BLaER1 (cell line): ENCODE data around the gene KRTAP12-3.
A peak's percentile ranks its signal among the peaks of the same experiment; 100 is the strongest.
"Not testable (repeated sequence)": the region's sequence is repeated elsewhere in the genome, so short reads cannot be mapped to it uniquely, and the experiment has no call there.

Experiments used
- H3K27ac ChIP-seq: shearing (Covaris generic); formaldehyde crosslinking; 2 replicates; pipeline ENCODE4 v1.8.1; 2022
- H3K27me3 ChIP-seq: shearing (Covaris generic); formaldehyde crosslinking; 2 replicates; pipeline ENCODE4 v1.8.1; 2022
- H3K36me3 ChIP-seq: shearing (Covaris generic); formaldehyde crosslinking; 2 replicates; pipeline ENCODE4 v1.8.1; 2022
- H3K4me1 ChIP-seq: shearing (Covaris generic); formaldehyde crosslinking; 2 replicates; pipeline ENCODE4 v1.8.1; 2022
- H3K4me2 ChIP-seq: shearing (Covaris generic); formaldehyde crosslinking; 2 replicates; pipeline ENCODE4 v1.8.1; 2022
- H3K4me3 ChIP-seq: shearing (Covaris generic); formaldehyde crosslinking; 2 replicates; pipeline ENCODE4 v1.8.1; 2022
- H3K9ac ChIP-seq: shearing (Covaris generic); formaldehyde crosslinking; 2 replicates; pipeline ENCODE4 v1.8.1; 2022
- H3K9me3 ChIP-seq: shearing (Covaris generic); formaldehyde crosslinking; 2 replicates; pipeline ENCODE4 v1.8.1; 2022
- H4K20me1 ChIP-seq: shearing (Covaris generic); formaldehyde crosslinking; 2 replicates; pipeline ENCODE4 v1.8.1; 2022
- Cebpa-rat ChIP-seq: shearing (Covaris generic); IDR thresholded peaks from 2 replicates; pipeline ENCODE4 v1.8.1; 2022

KRTAP12-3 gene, protein sequence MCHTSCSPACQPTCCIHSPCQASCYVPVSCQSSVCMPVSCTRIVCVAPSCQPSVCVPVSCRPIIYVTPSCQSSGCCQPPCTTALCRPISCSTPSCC

DNA sequence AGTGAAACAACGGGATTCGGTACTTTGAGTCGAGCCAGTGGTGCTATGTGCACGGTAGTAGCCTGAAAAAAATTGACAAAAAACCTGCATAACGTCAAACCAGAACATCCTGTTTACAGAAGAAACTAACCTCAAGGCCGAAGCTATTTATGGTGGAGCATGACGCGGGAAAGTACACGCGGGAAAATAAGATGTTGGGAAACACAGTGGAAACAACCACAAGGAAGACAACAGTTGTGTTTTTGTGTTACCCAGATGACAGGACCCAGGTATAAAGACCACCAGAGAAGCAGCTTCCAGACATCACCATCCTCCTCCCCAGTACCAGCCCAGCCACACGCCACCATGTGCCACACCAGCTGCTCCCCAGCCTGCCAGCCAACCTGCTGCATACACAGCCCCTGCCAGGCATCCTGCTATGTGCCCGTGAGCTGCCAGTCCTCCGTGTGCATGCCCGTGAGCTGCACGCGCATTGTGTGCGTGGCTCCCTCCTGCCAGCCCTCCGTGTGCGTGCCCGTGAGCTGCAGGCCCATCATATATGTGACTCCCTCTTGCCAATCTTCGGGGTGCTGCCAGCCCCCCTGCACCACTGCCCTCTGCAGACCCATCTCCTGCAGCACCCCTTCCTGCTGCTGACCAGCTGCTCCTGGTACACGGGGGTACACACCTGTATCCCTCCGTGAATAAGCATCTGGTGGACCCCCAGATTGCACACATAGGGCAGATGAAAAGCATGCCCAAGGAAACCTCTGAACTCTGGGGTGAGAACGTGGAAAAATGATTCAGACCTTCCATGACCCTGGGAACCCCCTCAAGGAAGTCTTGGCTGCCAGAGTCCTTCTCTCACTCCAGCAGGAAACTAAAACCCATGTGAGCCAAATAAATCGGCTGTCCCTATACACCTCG lies at the start of gene KRTAP12-3:
Gene KRTAP12-3, plus strand, starts transcription at position 298 of the 906 bp plus-strand sequence. Its CDS starts 48 bp downstream, at position 346.
- Histone ChIP-seq H3K4me3 (peak within 1 kb of the TSS; percentile 31), H3K4me1 (peaks cover 51% of the 10 kb centered on the region), H3K36me3 (no peaks in the 10 kb centered on the region; the same call in 1 of the 2 replicates), H3K27ac (peak within 1 kb of the TSS; percentile 21), H4K20me1 (no peaks in the 10 kb centered on the region), H3K9me3 (peaks cover 49% of the 10 kb centered on the region), H3K4me2 (peak within 1 kb of the TSS; percentile 74), H3K9ac (no peak within 1 kb of the TSS), H3K27me3 (no peaks in the 10 kb centered on the region)
- TF ChIP-seq Cebpa-rat, result no peak

DNA sequence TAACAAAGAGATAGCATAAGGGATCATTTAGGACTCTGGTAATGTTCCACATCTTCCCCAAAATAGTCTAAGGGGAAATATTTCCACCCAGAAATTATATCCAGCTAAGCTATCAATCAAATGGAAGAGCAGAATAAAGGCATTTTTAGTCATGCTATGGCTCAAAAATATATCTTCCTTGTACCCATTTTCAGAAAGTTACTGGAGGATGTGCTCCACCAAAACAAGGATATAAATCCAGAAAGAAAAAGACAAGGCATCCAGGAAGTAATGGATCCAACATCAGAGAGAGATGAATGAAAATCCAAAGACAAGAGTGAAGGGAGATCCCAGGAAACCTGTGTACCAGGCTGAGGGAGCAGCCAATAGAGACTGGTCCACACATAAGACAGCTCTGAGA lies 48.5 kb upstream of the KRTAP12-3 start:
- Histone ChIP-seq H3K27me3 (no peaks in the 10 kb centered on the region), H3K36me3 (no peaks in the 10 kb centered on the region), H3K9me3 (peaks cover 42% of the 10 kb centered on the region), H3K4me1 (peaks cover under 1% of the 10 kb centered on the region; the same call in 1 of the 2 replicates), H3K9ac (no peak overlapping the region), H3K4me2 (no peak overlapping the region), H4K20me1 (no peaks in the 10 kb centered on the region), H3K4me3 (no peak overlapping the region), H3K27ac (no peak overlapping the region)
- no peak for TF ChIP-seq Cebpa-rat

DNA sequence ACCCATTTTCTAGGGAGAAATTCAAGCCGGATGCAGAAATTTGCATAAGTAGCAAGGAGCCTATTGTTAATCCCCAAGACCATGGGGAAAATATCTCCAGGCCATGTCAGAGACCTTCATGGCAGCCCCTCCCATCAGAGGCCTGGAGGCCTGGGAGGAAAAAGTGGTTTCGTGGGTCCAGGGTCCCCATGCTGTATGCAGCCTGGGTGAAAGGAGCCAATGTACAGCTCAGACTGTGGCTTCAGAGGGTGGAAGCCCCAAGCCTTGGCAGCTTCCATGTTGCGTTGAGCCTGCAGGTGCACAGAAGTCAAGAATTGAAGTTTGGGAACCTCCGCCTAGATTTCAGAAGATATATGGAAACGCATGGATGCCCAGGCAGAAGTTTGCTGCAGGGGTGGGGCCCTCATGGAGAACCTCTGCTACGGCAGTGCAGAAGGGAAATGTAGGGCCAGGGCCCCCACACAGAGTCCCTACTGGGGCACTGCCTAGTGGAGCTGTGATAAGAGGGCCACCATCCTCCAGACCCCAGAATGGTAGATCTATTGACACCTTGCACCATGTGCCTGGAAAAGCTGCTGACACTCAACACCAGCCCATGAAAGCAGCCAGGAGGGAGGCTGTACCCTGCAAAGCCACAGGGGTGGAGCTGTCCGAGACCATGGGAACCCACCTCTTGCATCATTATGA lies 47.4 kb upstream of the KRTAP12-3 start:
- not testable (repeated sequence) for H4K20me1 ChIP-seq, H3K9ac ChIP-seq, H3K4me3 ChIP-seq, H3K27me3 ChIP-seq, H3K36me3 ChIP-seq, H3K27ac ChIP-seq, H3K4me2 ChIP-seq
- Histone ChIP-seq H3K4me1 (peaks cover 11% of the 10 kb centered on the region), H3K9me3 (peaks cover 36% of the 10 kb centered on the region)

DNA sequence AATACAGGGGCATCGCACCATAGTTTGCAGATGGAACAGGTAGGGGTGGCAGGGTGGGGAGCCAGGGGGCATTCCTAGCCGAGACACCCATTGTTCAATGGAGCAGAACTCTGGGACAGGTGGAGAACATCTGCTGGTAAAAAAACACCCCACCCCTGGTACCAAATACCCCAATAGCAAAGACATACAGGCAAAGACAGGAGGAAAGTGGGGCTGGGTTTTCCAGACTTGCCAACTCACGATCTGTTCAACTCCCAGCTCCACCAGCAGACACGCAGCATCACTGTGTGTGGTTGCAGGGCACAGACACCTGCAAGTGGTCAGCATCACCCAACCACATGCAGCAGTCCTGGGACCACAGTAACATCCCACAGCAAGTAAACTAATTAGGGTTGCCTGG lies 46.2 kb upstream of the KRTAP12-3 start:
- no peak overlapping the region for H3K27ac ChIP-seq
- H3K4me3 ChIP-seq, result no peak overlapping the region
- no peaks in the 10 kb centered on the region for H3K36me3 ChIP-seq
- peaks cover 36% of the 10 kb centered on the region for H3K9me3 ChIP-seq
- H3K9ac ChIP-seq, result no peak overlapping the region
- H3K4me1 ChIP-seq, result peaks cover 24% of the 10 kb centered on the region
- H3K4me2 ChIP-seq, result no peak overlapping the region
- no peaks in the 10 kb centered on the region for H3K27me3 ChIP-seq
- TF ChIP-seq Cebpa-rat, result no peak
- H4K20me1 ChIP-seq, result no peaks in the 10 kb centered on the region

DNA sequence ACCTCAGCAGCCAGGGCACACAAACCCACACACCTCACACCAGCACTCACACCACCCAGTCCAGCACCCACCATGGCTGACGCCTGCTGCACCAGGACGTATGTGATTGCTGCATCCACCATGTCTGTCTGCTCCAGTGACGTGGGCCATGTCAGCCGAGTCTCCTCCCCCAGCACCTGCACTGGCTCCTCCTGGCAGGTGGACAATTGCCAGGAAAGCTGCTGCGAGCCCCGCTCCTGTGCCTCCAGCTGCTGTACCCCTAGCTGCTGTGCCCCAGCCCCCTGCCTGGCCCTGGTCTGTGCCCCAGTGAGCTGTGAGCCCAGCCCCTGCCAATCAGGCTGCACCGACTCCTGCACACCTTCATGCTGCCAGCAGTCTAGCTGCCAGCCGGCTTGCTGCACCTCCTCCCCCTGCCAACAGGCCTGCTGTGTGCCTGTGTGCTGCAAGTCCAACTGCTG lies 45.7 kb upstream of the KRTAP12-3 start, which contains the start of gene KRTAP10-8:
Gene KRTAP10-8, plus strand, starts transcription at position 51 of the 458 bp plus-strand sequence. Its CDS starts 22 bp downstream, at position 73.
- Histone ChIP-seq H3K36me3 (no peaks in the 10 kb centered on the region), H3K4me3 (no peak within 1 kb of the TSS), H3K27me3 (no peaks in the 10 kb centered on the region), H3K9me3 (peaks cover 36% of the 10 kb centered on the region), H4K20me1 (no peaks in the 10 kb centered on the region), H3K4me1 (peaks cover 27% of the 10 kb centered on the region), H3K27ac (no peak within 1 kb of the TSS), H3K4me2 (no peak within 1 kb of the TSS), H3K9ac (no peak within 1 kb of the TSS)
- TF ChIP-seq Cebpa-rat, result no peak

DNA sequence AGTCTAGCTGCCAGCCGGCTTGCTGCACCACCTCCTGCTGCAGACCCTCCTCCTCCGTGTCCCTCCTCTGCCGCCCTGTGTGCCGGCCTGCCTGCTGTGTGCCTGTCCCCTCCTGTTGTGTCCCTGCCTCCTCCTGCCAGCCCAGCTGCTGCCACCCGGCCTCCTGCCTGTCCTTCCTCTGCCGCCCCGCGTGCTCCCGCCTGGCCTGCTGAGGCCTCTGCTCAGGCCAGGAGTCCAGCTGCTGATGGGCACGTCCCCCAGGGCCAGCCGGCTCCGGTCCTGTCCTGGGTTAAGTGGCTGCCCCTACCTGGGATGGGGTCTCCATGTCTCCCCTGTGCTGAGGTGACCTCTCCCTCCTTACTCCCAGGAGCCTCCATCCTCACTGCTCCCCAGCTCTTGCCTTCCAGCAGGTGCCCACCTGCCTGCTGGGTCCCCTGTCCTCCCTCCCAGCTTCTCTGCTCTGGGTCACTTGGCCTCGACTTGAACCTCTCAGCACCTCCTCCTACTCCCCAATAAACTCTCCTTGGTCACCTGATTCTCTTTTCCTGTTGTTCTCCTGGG lies 45.0 kb upstream of the KRTAP12-3 start:
- no peaks in the 10 kb centered on the region for H3K27me3 ChIP-seq
- peaks cover 27% of the 10 kb centered on the region for H3K4me1 ChIP-seq
- TF ChIP-seq Cebpa-rat, result no peak

DNA sequence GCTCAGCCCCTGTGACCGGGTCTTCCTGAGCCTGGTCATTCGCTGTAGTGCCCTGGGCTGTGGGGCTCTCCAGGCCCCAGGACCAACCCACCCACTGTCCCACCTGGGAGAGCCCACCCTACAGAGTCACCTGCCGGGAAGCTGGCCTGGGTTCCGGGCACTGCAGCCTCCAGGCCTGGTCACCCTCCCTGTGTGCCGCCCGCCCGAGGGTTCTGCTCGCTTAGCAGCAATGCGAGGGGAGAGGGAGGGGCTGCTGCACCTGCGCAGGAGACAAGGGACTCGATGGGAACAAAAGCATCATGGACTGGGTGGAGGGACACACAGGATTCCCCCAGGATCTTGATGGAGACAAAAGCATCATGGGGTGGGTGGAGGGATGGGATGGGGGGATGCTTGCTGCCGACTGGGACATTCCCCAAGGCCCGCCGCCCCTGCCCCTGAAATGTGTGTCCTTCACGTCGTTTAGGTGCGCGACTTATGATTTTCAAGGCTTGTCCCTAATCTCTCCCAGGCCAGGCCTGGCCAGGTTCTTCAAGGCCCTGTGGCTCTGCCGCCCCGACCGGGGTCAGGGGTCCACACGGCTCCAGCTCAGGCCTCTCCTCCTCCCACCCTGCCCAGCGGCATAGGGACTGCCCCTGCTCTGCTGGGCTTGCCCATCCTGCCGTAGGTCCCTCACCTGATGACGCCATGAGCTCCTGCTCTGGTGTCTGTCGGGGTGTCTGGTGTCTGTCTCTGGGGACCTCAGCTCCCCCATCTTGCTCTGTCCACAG lies 44.2 kb upstream of the KRTAP12-3 start:
- Histone ChIP-seq H3K9me3 (peaks cover 36% of the 10 kb centered on the region), H3K27ac (no peak overlapping the region), H3K36me3 (no peaks in the 10 kb centered on the region), H3K4me2 (no peak overlapping the region), H3K27me3 (no peaks in the 10 kb centered on the region), H3K4me3 (no peak overlapping the region), H3K9ac (no peak overlapping the region), H3K4me1 (peaks cover 36% of the 10 kb centered on the region), H4K20me1 (no peaks in the 10 kb centered on the region)
- TF ChIP-seq Cebpa-rat, result no peak

More for the DNA sequence above, 45.0 kb upstream of the KRTAP12-3 start:
- no peak overlapping the region for H3K9ac ChIP-seq
- no peak overlapping the region for H3K4me3 ChIP-seq
- H4K20me1 ChIP-seq, result no peaks in the 10 kb centered on the region
- H3K9me3 ChIP-seq, result peaks cover 36% of the 10 kb centered on the region
- H3K4me2 ChIP-seq, result no peak overlapping the region
- H3K36me3 ChIP-seq, result no peaks in the 10 kb centered on the region
- no peak overlapping the region for H3K27ac ChIP-seq

DNA sequence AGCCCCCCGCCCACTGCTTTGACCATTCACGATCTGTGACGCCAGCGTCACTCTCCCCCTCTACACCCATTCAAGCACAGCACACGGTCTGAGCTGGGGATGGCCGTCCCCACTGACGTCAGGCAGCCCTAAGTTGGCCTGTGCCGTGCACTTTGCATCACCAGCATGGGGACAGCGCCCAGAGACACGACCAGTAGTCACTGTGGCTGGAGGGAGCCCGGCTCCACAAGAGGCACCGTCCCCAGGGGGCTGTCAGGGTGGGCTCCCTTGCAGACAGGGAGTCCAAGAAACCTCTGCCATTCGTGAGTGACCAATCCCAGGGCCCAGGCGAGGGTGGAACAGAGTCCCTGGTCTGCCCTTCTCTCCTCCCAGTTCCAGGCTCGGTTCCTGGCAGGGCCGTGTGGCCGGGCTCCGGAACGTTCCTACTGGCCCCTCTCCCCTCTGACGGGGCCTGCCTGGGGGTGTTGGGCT lies 43.5 kb upstream of the KRTAP12-3 start:
- Histone ChIP-seq H3K4me3 (no peak overlapping the region), H3K27ac (no peak overlapping the region), H3K9me3 (peaks cover 31% of the 10 kb centered on the region), H3K4me2 (peak overlapping the region; percentile 71; the same call in 1 of the 2 replicates), H3K36me3 (no peaks in the 10 kb centered on the region), H4K20me1 (no peaks in the 10 kb centered on the region), H3K9ac (no peak overlapping the region), H3K27me3 (no peaks in the 10 kb centered on the region), H3K4me1 (peaks cover 42% of the 10 kb centered on the region)
- no peak for TF ChIP-seq Cebpa-rat

DNA sequence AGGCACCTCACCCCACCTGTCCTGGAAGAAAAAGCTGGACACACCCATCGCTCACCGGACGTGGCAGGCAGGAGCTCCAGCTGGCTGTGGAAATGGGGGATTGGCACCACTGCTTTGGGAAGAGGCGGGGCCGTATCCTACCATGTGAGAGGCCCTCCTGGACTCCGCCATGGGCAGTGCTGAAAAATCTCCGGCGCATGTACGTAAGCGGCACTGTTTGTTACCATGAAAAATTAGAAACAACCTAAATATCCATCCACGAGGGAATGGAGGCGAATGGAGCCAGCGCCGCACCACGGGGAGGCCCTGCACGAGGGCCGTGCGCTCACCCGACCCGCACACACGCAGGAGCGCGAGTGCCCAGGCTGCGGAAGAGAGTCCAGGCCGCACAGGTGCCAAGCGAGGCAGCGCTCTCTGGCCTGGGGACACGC lies 42.8 kb upstream of the KRTAP12-3 start:
- no peaks in the 10 kb centered on the region for H3K27me3 ChIP-seq
- TF ChIP-seq Cebpa-rat, result no peak

More for the DNA sequence above, 42.8 kb upstream of the KRTAP12-3 start:
- Histone ChIP-seq H3K36me3 (no peaks in the 10 kb centered on the region), H3K4me3 (no peak overlapping the region), H3K9ac (no peak overlapping the region), H3K27ac (no peak overlapping the region), H3K9me3 (peaks cover 28% of the 10 kb centered on the region), H3K4me2 (peak overlapping the region; percentile 71), H4K20me1 (no peaks in the 10 kb centered on the region), H3K4me1 (peaks cover 44% of the 10 kb centered on the region)
